NCI-H345 (cell line): ENCODE measurements around the gene STT3B.

Experiments
- DNase-seq: peaks from one replicate; lab custom pipeline; 2025; lab: John Stamatoyannopoulos, UW

Gene STT3B

DNA sequence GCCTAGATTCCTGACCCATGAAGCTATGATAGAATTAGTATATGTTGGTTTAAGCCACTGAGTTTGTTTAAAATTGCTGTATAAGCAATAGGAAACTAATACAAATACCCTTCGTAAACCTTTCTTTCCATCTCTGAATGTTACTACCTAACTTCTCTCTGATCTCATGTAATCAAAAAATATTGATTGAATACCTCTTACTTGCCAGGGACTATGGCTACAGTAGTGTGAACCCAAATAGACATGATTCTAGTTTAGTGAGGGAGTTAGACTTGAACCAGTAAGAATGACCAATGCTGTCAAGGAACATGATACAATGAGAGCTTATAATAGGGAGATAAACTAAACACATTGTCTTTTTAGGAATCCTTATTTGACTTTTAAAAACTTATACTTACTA is 19.4 kb downstream of the STT3B start:
- DNase-seq: no peak

DNA sequence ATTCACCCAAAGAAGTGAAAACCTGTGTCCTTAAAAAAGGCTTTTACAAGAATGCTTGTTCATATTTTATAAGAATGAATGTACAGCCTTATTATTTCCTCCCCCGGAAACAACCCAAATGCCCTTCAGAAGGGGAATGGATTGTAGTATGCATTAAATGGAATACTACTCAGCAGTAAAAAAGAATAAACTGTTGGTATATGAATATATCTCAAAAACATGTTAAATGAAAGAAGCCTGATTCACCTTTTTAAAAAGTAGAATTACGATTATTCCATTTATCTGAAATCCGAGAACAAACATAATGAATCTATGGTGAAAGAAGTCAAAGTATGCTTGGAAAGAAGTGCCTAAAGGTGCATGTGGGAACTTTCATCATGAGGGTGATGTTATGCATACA is 20.5 kb downstream of the STT3B start:
- DNase-seq: no peak

DNA sequence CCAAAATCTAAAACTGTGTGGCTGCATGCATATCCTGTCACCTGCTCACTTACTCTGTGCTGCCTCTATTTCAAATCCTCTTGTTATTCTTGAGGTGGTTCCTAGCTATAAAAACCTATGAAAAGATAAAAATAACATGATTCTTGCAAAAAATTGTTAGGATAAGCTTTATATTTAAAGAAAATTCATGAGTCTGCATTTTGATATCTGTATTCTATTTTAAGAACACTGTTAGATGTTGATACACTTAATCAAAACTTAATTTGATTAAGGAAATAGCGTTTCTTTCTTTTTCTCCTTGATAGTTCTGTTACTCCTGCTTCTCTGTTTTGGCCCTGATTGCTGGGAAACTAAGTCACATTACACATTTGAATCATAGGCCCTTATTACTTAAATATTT is 22.5 kb downstream of the STT3B start:
- no peak for DNase-seq

DNA sequence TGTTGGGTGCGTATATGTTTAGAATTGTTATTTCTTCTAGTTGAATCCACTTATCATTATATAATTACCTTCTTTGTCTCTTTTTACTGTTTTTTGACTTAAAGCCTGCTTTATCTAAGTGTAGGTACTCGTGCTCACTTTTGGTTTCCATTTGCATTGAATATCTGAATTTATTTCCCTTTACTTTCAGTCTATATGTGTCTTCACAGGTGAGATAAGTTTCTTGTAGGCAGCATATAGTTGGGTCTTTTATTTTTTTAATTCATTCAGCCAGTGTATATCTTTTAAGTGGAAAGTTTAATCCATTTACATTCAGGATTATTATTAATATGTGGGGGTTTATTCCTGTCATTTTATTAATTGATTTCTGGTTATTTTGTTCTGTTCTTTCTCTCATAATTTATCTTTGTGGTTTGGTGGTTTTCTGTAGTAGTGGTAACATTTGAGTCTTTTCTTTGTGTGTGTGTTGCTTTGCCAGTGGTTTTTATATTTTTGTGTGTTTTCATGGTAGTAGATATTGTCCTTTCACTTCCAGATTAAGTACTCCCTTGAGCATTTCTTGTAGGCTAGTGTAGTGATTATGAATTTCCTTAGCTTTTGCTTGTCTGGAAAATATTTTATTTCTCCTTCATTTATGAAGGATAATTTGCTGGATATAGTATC is 27.3 kb downstream of the STT3B start:
- no peak for DNase-seq

DNA sequence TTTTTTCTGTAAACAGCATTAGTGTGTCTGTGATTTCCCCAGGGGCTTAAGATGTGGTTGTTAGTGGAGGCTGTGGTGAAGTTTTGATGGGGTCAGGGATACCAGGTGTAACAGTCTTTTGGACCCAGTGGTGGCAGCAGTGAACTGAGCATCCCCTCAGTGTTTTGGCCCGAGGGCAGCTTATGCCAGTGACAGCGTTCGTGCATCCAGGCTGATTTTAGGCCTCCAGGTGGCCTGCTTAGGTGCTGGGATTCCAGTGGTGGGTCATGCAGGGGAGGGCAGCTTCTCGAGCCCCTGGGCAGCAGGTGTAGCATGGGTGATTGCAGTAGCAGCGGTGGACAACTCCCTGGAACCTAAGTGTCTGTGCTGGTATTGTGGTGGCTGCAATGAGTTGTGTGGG is 29.2 kb downstream of the STT3B start:
- no peak for DNase-seq

DNA sequence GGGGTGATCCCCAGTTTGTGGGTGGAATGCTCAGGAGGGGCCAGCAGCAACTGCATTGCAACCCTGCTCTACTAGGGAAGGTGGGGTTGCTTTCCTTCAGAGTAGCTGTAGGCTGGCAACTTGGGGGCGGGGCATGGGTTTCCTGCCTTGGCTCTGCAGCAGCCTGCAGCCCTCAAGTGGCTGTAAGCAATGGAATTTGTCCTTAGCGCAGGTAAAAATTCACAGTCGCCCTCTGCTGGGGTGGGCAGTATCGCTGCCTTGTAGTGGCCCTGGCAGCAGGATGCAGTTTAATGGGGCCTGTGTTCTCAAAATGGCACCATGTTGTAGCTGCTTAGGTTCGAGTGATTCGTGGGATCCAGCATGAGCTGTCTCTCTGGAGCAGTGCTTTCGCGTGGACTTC is 29.8 kb downstream of the STT3B start:
- no peak for DNase-seq

DNA sequence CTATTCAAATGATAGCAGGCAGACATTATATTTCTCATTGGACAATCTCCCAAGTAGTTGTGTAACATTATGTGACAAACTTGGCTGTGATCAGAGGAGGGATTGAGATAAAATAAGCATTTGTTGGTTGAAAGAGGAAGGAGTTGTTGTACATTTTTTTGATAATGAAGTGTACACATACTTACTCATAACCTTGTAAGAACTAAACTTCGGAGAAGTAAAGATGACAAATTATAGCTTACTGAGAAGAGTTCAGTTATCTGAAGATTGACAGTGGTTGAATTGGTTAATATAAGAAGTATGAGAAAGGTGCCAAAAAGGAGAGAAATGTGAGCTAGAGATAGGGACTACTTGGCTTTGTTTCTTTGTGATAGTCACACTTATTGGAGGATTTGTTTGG is 32.6 kb downstream of the STT3B start:
- no peak for DNase-seq

DNA sequence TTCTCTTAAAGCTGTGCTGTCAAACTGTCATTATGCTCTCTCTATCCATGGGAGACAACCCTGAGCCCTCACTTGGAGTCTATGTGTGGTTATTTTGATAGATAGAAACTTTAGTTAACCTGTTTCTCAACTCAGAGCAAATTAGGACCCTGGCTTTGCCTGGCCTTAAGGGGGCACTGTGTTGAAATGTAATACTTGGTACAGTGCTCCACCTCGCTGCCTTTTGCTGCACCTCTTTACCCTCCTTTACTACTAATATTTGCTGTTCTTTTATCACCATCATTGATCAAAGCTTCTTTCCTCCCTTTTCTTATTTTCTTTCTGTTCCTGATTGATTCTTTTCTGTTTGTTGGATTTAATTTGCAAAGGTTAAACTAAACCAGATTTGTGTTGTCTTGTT is 34.3 kb downstream of the STT3B start:
- no peak for DNase-seq

DNA sequence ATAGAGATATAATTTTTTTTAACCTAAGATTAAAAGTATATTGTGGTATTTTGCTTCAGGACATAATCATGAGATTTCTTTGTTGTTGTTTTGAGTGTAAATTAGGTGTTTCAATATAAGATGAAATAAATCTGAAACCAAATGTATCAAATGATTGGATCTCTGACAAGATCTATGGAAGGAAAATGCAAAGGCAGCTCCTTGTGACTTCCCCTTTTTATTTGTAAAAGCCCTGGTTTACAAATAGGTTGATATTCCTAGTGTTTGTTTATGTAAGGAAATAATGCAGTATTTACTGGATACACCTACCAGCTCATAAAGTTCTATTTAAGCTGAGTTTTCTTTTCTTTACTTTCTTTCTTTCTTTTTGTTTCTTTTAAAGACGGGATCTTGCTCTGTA is 35.9 kb downstream of the STT3B start:
- no peak for DNase-seq

DNA sequence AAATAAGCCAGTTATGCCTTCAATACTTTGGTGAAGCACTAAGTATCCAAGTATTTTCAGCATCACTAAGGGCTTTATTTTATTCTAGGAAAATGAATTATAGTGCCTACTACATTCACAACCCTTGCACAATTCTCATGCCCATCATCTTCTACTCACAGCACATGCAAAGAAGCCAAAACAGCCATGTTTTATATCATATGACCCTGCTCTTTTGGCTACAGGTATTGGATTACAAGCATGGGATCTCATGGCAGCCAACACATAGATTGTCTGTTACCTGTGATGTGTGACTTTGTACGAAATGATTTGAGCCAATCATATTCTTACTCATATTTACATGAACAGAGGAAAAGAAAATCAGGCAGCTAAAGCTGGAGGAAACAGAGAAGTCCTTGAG is 38.6 kb downstream of the STT3B start:
- no peak for DNase-seq

DNA sequence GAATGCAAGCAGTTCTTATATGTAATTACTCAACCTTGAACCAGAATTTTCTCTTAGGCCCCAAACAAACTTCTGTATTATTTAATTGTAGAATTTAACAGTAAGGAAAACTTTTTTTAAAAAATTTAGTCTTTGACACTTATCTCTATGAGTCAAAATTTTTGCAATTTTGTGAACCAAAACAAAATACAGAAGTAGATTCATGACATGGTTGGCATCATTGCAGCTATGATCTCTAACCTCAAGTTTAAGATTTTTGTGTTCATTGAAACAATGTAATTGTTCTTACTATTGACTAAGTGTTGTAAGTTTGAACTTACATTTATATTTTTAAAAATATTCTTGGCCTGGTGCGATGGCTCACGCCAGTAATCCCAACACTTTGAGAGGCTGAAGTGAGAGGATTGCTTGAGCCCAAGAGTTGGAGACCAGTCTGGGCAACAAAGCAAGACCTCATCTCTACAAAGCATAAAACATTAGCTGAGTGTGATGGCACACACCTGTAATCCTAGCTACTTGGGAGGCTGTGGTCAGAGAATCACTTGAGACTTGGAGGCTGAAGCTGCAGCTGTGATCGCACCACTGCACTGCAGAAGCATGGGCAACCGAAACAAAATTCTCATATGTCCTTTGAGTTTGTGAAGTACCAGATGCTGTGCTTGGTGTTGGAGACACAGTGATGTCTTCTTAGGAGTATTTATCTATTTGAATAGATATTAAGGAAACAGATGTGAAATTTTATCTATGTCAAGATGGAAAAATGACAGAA is 39.7 kb downstream of the STT3B start:
- DNase-seq: no peak

DNA sequence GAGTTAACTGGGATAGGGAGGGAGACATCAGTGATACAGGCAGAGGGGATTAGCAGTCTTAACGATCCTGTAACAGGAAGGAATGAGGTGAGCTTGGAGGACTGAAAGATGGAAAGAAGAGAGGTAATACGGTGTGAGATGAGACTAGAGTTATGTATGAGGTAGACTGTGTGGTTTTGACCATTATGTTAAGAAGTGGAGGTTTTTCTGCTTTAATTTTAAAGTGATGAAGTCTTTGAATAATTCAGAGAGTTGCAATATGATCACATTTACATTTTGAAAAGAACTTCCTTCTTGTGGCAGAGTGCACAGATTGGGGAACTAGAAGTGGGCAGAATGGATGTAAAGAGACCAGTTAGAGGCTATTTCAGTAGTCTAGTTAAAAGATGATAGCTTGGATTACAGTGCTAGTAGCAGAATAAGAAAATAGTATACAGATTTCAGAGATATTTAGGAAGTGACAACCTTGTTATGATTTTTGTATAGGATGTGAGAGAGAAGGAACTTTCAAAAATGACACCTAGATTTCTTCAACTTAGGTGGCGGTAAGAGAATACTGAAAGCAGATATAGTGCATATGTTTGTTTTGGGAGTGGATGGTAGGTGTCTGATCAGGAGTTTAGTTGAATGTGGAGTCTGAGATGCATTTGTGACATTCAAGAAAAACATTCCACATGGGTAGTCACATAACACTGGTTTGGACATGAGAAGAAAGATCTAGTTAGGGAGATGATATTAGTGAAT is 40.5 kb downstream of the STT3B start:
- no peak for DNase-seq

DNA sequence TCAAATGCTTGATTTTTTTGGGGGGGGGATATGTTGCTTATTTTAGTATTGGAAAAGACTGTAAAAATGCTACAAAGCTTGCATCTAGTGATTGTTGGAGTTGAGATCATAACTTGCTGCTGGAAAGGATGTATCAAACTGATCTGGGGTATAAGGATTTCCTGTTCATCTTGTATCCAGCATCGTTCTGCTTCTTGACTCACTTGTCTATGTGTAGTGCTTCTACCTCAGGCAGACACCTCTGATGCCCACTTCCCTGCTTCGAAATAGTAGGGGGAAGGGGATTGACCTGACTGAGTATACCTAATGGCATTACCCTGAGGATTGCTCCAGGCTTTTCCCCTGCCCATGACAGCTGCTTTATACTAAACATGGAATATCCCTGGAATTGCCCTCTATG is 42.7 kb downstream of the STT3B start:
- no peak for DNase-seq

DNA sequence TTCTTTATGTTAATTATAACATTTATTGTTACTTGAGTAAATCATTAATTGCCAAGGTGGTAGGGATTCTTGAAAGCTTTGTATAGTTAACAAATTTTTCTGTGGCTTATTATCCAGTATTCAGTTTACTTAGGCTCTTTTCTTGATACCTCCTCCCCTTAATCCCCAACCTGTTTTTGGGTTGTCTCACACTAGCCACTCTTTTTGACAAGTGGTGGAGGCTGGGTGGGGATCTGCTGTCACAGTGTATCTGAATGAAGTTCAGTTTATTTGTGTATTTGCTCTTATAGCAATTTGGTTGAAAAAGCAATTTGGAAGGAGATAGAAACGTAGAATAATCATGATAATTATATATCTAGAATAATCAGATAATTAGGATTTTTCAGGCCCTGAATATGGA is 43.8 kb downstream of the STT3B start:
- no peak for DNase-seq

DNA sequence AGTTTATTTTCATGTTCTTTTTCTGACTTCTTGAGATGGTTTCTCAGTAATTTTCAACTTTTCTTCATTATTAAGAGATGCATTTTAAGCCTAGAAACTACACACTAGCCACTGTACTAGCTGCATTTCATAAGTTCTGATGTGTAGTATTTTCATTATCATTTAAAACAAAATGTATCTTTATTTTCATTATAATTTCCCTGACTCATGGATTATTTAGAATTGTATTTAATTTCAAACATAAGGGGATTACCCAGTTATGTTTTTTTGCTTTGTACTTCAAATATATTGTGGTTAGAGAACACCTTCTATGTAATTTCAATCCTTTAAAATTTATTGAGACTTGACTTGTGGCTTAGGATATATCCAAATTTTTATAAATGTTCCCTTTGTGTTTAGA is 44.5 kb downstream of the STT3B start:
- no peak for DNase-seq

DNA sequence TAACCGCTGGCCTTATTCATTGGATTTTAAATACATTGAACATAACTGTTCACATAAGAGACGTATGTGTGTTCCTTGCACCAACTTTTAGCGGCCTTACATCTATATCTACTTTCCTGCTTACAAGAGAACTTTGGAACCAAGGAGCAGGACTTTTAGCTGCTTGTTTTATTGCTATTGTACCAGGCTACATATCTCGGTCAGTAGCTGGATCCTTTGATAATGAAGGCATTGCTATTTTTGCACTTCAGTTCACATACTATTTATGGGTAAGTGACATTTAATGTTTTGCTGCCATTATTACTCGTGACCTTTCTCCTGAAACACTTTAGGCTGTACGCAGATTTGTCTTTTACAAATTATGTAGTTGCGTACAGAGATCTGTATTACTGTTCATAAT is 47.1 kb downstream of the STT3B start:
- no peak for DNase-seq

DNA sequence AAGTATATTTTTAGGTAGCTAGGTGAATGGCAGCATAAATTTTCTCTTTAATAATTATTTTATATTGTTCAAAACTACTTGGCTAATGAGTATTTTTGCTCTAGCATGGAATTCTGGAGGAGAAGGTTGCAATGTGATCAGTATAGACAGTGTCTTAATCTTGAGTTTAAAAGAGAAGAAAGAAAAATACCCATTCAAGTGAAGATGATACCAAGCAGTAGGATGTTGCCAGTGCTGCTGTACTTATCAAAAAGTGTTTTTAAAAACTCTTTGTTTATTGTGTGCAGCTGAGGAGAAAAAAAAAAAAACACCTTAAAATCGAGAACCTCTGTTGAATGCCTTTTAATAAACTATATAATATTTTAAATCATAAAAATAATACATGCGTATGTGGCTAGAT is 47.9 kb downstream of the STT3B start:
- DNase-seq: no peak

DNA sequence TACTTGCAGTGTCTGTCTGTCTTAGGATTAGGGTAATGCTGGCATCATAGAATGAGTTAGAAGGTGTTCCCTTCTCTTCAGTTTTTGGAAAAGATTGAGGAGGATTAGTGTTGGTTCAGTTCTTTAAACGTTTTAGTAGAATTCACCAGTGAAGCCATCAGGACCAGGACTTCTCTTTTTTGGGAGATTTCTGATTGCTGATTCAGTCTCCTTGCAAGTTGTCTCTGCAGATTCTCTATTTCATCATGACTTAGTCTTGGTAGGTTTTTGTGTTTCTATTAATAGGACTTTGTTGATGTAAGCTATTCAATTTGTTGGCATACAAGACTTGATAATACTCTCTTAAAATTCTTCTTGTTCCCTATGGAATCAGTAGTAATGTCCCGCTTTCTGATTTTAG is 48.9 kb downstream of the STT3B start:
- no peak for DNase-seq

DNA sequence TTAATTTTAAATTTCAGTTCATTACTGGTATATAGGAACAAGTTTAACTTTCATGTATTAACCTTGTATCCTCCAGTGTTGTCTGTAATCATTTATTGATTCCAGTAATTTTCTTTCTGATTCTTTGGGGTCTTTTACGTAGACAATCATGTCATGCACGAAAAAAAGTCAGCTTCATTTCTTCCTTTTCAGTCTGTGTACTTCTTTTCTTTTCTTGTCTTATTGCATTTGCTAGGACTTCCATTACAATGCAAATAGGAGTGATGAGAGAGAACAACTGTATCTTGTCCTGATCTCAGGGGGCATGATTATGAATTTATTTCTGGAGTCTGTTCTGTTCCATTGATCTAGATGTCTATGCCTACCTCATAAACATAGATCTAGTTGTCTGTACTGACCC is 56.5 kb downstream of the STT3B start:
- DNase-seq: no peak

DNA sequence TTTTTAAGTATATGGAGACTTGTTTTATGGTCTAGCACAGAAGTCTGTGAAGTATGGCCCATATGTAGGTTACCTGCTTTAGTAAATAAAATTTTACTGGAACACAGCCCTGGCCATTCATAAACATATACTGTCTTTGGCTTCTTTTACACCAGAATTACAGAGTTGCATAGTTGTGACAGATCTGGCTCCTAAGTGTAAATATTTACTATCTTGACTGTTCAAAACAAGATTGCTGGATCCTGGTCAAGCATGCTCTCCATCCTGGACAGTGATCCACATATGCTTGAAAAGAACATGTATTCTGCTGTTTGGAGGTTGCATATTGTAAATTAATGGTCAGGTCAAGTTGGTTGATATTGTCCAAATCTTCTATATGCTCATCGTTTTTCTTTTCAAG is 57.9 kb downstream of the STT3B start:
- DNase-seq: no peak

DNA sequence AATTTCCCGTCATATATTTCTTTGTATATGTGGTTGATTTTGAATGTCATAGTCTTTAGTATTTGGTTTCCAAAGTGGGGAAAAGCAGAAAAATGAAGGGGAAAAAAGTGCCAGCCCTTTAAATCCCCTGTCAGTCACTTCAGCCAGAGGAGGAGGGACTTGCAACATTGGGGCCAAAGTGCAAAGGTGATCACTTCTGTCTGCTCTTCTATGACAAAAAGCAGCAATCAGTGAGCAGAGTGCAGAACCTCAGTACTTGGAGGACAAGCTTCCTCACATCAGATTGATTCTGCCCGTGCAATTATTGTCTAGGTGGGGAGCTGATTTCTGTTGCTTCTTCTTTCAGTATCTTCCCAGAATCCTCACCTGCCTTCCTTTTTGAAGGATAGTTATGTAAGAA is 60.0 kb downstream of the STT3B start:
- no peak for DNase-seq

DNA sequence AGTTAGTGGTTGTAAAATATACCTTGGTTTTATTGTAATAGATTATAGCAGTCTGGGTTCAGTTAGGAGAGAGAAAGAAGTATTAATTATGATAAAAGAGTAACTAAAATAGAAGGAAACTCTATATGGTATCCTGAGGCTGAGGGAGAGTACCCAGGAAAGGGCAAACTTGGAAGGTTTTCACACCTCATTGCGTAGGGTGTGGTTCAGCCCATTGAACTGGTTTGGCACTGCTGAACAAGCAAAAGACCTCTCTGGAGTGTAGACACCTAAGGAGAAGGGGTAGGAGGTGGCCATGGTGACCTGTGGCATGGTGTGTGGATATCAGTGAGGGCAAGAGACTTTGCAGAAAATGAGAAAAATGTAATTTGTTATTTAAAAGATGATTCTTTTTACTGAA is 63.5 kb downstream of the STT3B start:
- no peak for DNase-seq

DNA sequence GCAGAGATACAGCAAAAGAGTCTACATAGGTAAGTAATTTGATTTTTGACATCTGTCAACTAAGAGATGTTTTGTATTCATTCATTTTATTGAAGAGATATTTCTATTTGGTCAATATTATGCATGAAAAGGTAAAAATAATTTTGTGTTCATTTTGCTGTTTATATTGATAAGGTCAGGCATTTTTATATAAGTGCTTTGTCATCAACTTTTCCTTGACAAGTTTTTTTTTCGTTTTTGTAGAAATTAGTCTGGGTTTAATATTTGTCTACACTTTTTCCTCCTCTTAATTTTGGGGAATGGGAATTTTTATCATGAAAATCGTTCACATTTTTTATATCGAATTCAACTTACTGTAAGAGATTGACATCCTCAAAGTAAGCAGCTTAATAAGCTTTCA is 67.7 kb downstream of the STT3B start:
- DNase-seq: no peak
